Measurements from ENCODE around the gene SH3GLB2. TPM values are rescaled to one million over a fixed set of nuclear protein-coding genes. Genes with fewer than 3 reads are reported as not detected.

The SH3GLB2 gene
- total RNA-seq, 1 experiment from 2014 or later, result 44.1 TPM

GRCh38 chr9:128995791-128996190 is 32.3 kb downstream of the SH3GLB2 start:
- ChIA-PET POLR2A (ENCODE audit: unreplicated experiment) (no interaction called here), CTCF (no interaction called here)
- Histone ChIP-seq H3K9ac (ENCODE audit: low read length) (no peak overlapping the region), H3K4me3 (ENCODE audit: low read length) (no peak overlapping the region), H2AFZ (ENCODE audit: low read length) (no peak overlapping the region), H3K9me2 (replicated peaks; ENCODE audit: low read length) (no peaks in the 10 kb centered on the region), H3K4me1 (ENCODE audit: insufficient read depth, low read length) (no peaks in the 10 kb centered on the region), H3K36me3 (ENCODE audit: low read depth, low read length) (peaks cover 22% of the 10 kb centered on the region), H3K4me2 (ENCODE audit: low read length) (no peak overlapping the region), H3K79me2 (ENCODE audit: low read length) (no peaks in the 10 kb centered on the region), H3K27ac (ENCODE audit: low read length) (no peak overlapping the region), H3K27me3 (ENCODE audit: low read length) (no peaks in the 10 kb centered on the region), H3K9me3 (ENCODE audit: low read length) (no peaks in the 10 kb centered on the region), H4K20me1 (ENCODE audit: low read length) (no peaks in the 10 kb centered on the region), H3F3A (ENCODE audit: low read length, unreplicated experiment) (no peaks in the 10 kb centered on the region)
- no peak for TF ChIP-seq EZH2phosphoT487 (IDR thresholded peaks at IDR 0.05; ENCODE audit: borderline replicate concordance, low read length)
- TF ChIP-seq EZH2 (IDR thresholded peaks at IDR 0.05; ENCODE audit: low read length, unreplicated experiment), result no peak
- TF ChIP-seq CTCF (conservative IDR thresholded peaks at IDR 0.05; ENCODE audit: low read depth, low read length), result no peak
- ATAC-seq (no peak), DNase-seq (no peak)
- BruUV-seq (replicated peaks), result no TSS peak
- intact Hi-C loops (cut with micrococcal nuclease), result no loop called here

- no peak overlapping the region for H3K9ac ChIP-seq (ENCODE audit: low read length)
- ATAC-seq (peak; percentile 56), DNase-seq (peak; percentile 12)
- no peaks in the 10 kb centered on the region for H3K79me2 ChIP-seq (ENCODE audit: low read length)
- no peaks in the 10 kb centered on the region; the same call in 1 of the 2 replicates for H3K4me1 ChIP-seq (ENCODE audit: insufficient read depth, low read length)
- intact Hi-C loops (cut with micrococcal nuclease), result no loop called here
- ChIA-PET POLR2A (ENCODE audit: unreplicated experiment) (no interaction called here), CTCF (interaction anchor here (1.0 kb wide), 1 partner anchor 35 kb away, joined by 6 read pairs; the partner anchor contains the start of gene SH3GLB2)
- no peaks in the 10 kb centered on the region for H3K9me3 ChIP-seq (ENCODE audit: low read length)
- peaks cover 25% of the 10 kb centered on the region for H3K36me3 ChIP-seq (ENCODE audit: low read depth, low read length)
- no peaks in the 10 kb centered on the region for H4K20me1 ChIP-seq (ENCODE audit: low read length)
- no peaks in the 10 kb centered on the region for H3K27me3 ChIP-seq (ENCODE audit: low read length)
- TF ChIP-seq CTCF (conservative IDR thresholded peaks at IDR 0.05; ENCODE audit: low read depth, low read length) (peak; percentile 39), EZH2phosphoT487 (IDR thresholded peaks at IDR 0.05; ENCODE audit: borderline replicate concordance, low read length) (no peak)
- no peak overlapping the region for H3K4me2 ChIP-seq (ENCODE audit: low read length)
- H3K4me3 ChIP-seq (ENCODE audit: low read length), result no peak overlapping the region
- no peaks in the 10 kb centered on the region for H3F3A ChIP-seq (ENCODE audit: low read length, unreplicated experiment)
- no TSS peak for BruUV-seq (replicated peaks)
- H3K9me2 ChIP-seq (replicated peaks; ENCODE audit: low read length), result no peaks in the 10 kb centered on the region
- H3K27ac ChIP-seq (ENCODE audit: low read length), result no peak overlapping the region
- H2AFZ ChIP-seq (ENCODE audit: low read length), result no peak overlapping the region
These were observed 35.1 kb downstream of the SH3GLB2 start for GRCh38 chr9:128992995-128993394.

- Histone ChIP-seq H3K27ac (ENCODE audit: low read length) (no peak overlapping the region), H4K20me1 (ENCODE audit: low read length) (no peaks in the 10 kb centered on the region), H3K36me3 (ENCODE audit: low read depth, low read length) (peaks cover 21% of the 10 kb centered on the region), H3K4me1 (ENCODE audit: insufficient read depth, low read length) (peaks cover 7% of the 10 kb centered on the region; the same call in 1 of the 2 replicates), H3F3A (ENCODE audit: low read length, unreplicated experiment) (no peaks in the 10 kb centered on the region), H3K9ac (ENCODE audit: low read length) (no peak overlapping the region), H3K27me3 (ENCODE audit: low read length) (no peaks in the 10 kb centered on the region), H3K4me3 (ENCODE audit: low read length) (no peak overlapping the region), H3K79me2 (ENCODE audit: low read length) (no peaks in the 10 kb centered on the region), H3K9me3 (ENCODE audit: low read length) (no peaks in the 10 kb centered on the region), H3K4me2 (ENCODE audit: low read length) (no peak overlapping the region), H2AFZ (ENCODE audit: low read length) (no peak overlapping the region), H3K9me2 (replicated peaks; ENCODE audit: low read length) (no peaks in the 10 kb centered on the region)
- CTCF ChIA-PET, result interaction anchor here (0.6 kb wide), 1 partner anchor 890 kb away, joined by 4 read pairs; no protein-coding TSS in a partner anchor
- peak; percentile 53 for DNase-seq
- TF ChIP-seq EZH2phosphoT487 (IDR thresholded peaks at IDR 0.05; ENCODE audit: borderline replicate concordance, low read length) (no peak), CTCF (conservative IDR thresholded peaks at IDR 0.05; ENCODE audit: low read depth, low read length) (no peak)
- peak; percentile 78 for ATAC-seq
- BruUV-seq (replicated peaks), result no TSS peak
- intact Hi-C loops (cut with micrococcal nuclease), result no loop called here
- POLR2A ChIA-PET (ENCODE audit: unreplicated experiment), result no interaction called here
These were observed 40.3 kb downstream of the SH3GLB2 start for GRCh38 chr9:128987805-128988204.
